Body of pancreas (tissue), 4 donors: ENCODE measurements around the gene KCNMB2. TPM values are rescaled to one million over a fixed set of nuclear protein-coding genes. Genes with fewer than 3 reads are reported as not detected.
A peak's percentile ranks its signal among the peaks of the same experiment; 100 is the strongest.

Source experiments
- ATAC-seq: fragments of 150-250 bp; one replicate; pipeline ENCODE4 v1.9.1; 2016
- DNase-seq, 4 donors: peaks; one replicate each; pipeline ENCODE4 v3.0.0-alpha.2; 2019
- H3K27ac ChIP-seq, 4 donors: fragments of 200-600 bp; sonication (generic); 1 replicate in 3 of 4; 2 replicates in 1 of 4; pipeline versions ENCODE4 v1.5.1 to v1.6.1; 2016 to 2019; ENCODE audit warnings: mild to moderate bottlenecking in 1 of 4, mixed read lengths in 1 of 4, moderate library complexity in 1 of 4
- H3K27me3 ChIP-seq, 2 donors: fragments of 200-600 bp; sonication (generic); one replicate each; pipeline ENCODE4 v1.6.0; 2016; ENCODE audit warnings: mild to moderate bottlenecking in 1 of 2
- H3K36me3 ChIP-seq, 2 donors: fragments of 200-600 bp; sonication (generic); replicated peaks in 1 of 2; 2 replicates each; pipeline ENCODE4 v1.5.1; 2016; ENCODE audit warnings: low read depth in 2 of 2; ENCODE audit not compliant: insufficient read depth in 1 of 2
- H3K4me1 ChIP-seq: fragments of 200-600 bp; sonication (generic); one replicate; pipeline ENCODE4 v1.6.0; 2016
- H3K4me3 ChIP-seq, 2 donors: fragments of 200-600 bp; sonication (generic); 1 replicate in 1 of 2; 2 replicates in 1 of 2; pipeline ENCODE4 v1.5.1; 2016 to 2019
- H3K9me3 ChIP-seq, 3 donors: fragments of 200-600 bp; sonication (generic); 1 replicate in 2 of 3; 2 replicates in 1 of 3; pipeline ENCODE4 v1.5.1; 2016
- POLR2A ChIP-seq, 3 donors: fragments of 450-650 bp; IDR thresholded peaks; one replicate each; pipeline ENCODE4 v1.6.1; 2016; ENCODE audit warnings: antibody characterized with exemption in 3 of 3, mild to moderate bottlenecking in 2 of 3
- WGBS, 2 donors: methylation state at CpG; one replicate each; pipeline ENCODE4 v1.1.5; 2017; 5-methylcytosine and 5-hydroxymethylcytosine counted together
- intact Hi-C: fragments of 100-400 bp; cut with DNase I; formaldehyde crosslinking; loops from one replicate; pipeline ENCODE4 v1.15.1; 2023
- total RNA-seq, 2 donors: library from RNA; depleted of rRNA; stranded (reverse); fragments of >200 nt; gene quantifications; one replicate each; pipeline ENCODE4 v1.1.0, GENCODE V29; 2016
- TF ChIP-seq, protein P1 (sequence below), 7 experiments: fragments of 450-650 bp in 4 of 7; fragments of 200-600 bp in 3 of 7; sonication (generic) in 3 of 7; IDR thresholded peaks; one replicate each; pipeline ENCODE4 v1.5.1; 2016 to 2019; ENCODE audit warnings: antibody characterized with exemption in 7 of 7

KCNMB2 gene
- 1 to 10 TPM in 1 of 2 donors, not detected in 1; 2.3 TPM for total RNA-seq

- Histone ChIP-seq H3K36me3 (no peaks in the 10 kb centered on the region), H3K9me3 (no peaks in the 10 kb centered on the region), H3K27ac (no peak within 1 kb of the TSS), H3K27me3 (no peaks in the 10 kb centered on the region), H3K4me3 (no peak within 1 kb of the TSS), H3K4me1 (peaks cover 10% of the 10 kb centered on the region)
- no peak for DNase-seq
- 10 to 12% methylated on average over 19 of the region's 19 CpGs for WGBS, 2 donors
- no peak for TF ChIP-seq POLR2A (IDR thresholded peaks at IDR 0.05)
- TF ChIP-seq, protein P1, sequence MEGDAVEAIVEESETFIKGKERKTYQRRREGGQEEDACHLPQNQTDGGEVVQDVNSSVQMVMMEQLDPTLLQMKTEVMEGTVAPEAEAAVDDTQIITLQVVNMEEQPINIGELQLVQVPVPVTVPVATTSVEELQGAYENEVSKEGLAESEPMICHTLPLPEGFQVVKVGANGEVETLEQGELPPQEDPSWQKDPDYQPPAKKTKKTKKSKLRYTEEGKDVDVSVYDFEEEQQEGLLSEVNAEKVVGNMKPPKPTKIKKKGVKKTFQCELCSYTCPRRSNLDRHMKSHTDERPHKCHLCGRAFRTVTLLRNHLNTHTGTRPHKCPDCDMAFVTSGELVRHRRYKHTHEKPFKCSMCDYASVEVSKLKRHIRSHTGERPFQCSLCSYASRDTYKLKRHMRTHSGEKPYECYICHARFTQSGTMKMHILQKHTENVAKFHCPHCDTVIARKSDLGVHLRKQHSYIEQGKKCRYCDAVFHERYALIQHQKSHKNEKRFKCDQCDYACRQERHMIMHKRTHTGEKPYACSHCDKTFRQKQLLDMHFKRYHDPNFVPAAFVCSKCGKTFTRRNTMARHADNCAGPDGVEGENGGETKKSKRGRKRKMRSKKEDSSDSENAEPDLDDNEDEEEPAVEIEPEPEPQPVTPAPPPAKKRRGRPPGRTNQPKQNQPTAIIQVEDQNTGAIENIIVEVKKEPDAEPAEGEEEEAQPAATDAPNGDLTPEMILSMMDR (IDR thresholded peaks at IDR 0.05), result no peak
- intact Hi-C loops, result no loop called here
- peak; percentile 52 for ATAC-seq
Measured at GRCh38 chr3:178536211-178537079, at the start of gene KCNMB2. Gene KCNMB2, plus strand, starts transcription at chr3:178536436.

DNA sequence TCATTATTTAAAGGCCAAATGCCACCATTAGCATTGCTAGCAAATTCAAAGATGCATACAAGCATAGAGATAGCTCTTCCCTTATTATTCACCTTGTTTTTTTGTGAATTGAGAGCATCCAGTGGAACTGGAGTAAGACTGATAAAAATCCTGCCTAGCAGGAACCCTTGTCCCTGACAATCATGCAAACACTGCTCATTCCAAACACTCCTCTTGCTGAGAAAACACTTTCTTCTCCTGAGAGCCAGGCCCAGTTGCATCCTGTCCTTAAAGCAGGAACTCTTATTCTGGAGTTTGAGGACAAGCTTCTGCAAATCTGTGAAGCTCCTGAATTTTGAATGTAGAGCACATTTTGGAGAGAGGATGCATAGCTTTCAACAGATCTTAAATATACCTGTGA lies 49.3 kb upstream of the KCNMB2 start:
- no peak overlapping the region for H3K27ac ChIP-seq

GRCh38 chr3:178487752-178488151 lies 48.5 kb upstream of the KCNMB2 start:
- Histone ChIP-seq H3K27me3 (no peaks in the 10 kb centered on the region), H3K36me3 (no peaks in the 10 kb centered on the region), H3K4me1 (peaks cover 5% of the 10 kb centered on the region), H3K9me3 (no peaks in the 10 kb centered on the region), H3K27ac (no peak overlapping the region), H3K4me3 (no peak overlapping the region)
- WGBS, 2 donors, result 82 to 87% methylated on average over 3 of the region's 3 CpGs
- no peak for ATAC-seq
- no peak for TF ChIP-seq POLR2A (IDR thresholded peaks at IDR 0.05)
- TF ChIP-seq, protein P1 (IDR thresholded peaks at IDR 0.05), result no peak
- DNase-seq, result no peak
- intact Hi-C loops, result no loop called here

More for the DNA sequence above, 49.3 kb upstream of the KCNMB2 start:
- DNase-seq (no peak), ATAC-seq (no peak)
- H3K36me3 ChIP-seq, result no peaks in the 10 kb centered on the region
- TF ChIP-seq POLR2A (IDR thresholded peaks at IDR 0.05), result no peak
- TF ChIP-seq, protein P1 (IDR thresholded peaks at IDR 0.05), result no peak
- no peaks in the 10 kb centered on the region for H3K27me3 ChIP-seq
- no peaks in the 10 kb centered on the region for H3K9me3 ChIP-seq
- peaks cover 3% of the 10 kb centered on the region for H3K4me1 ChIP-seq
- no peak overlapping the region for H3K4me3 ChIP-seq
- intact Hi-C loops, result no loop called here

DNA sequence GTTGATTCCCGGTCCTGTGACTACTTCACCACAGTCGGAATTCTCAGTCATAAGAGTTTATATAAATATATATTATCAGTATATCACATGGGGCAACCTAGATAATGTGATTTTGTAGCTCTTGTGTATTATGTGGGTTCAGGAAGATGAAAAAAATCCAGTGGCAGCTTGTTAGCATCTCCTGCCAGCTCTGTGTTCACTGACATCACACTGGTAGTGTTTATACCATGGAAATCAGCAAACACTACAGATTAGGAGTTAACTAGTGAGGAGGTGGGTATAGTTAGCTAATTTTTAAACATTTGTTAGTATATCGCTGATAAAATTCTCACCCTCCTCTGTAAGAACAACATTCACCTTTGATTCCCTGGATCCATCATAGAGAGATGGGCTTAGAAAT lies 44.5 kb upstream of the KCNMB2 start:
- no peaks in the 10 kb centered on the region for H3K36me3 ChIP-seq
- DNase-seq (no peak), ATAC-seq (no peak)

More for the DNA sequence above, 44.5 kb upstream of the KCNMB2 start:
- TF ChIP-seq POLR2A (IDR thresholded peaks at IDR 0.05), result no peak
- TF ChIP-seq, protein P1 (IDR thresholded peaks at IDR 0.05), result no peak
- Histone ChIP-seq H3K9me3 (no peaks in the 10 kb centered on the region), H3K27ac (no peak overlapping the region), H3K4me1 (peaks cover 5% of the 10 kb centered on the region), H3K27me3 (no peaks in the 10 kb centered on the region), H3K4me3 (no peak overlapping the region)
- intact Hi-C loops, result no loop called here
- 49 to 51% methylated on average over 3 of the region's 3 CpGs for WGBS, 2 donors
